T-helper 1 cell (primary cell): ENCODE measurements around the gene AADACL3.
"Not testable (repeated sequence)": the region's sequence is repeated elsewhere in the genome, so short reads cannot be mapped to it uniquely, and the experiment has no call there.

Source experiments
- DNase-seq, 5 donors: peaks; one replicate each; pipeline ENCODE4 v3.0.0-alpha.2; 2012 to 2020

Gene AADACL3

DNA sequence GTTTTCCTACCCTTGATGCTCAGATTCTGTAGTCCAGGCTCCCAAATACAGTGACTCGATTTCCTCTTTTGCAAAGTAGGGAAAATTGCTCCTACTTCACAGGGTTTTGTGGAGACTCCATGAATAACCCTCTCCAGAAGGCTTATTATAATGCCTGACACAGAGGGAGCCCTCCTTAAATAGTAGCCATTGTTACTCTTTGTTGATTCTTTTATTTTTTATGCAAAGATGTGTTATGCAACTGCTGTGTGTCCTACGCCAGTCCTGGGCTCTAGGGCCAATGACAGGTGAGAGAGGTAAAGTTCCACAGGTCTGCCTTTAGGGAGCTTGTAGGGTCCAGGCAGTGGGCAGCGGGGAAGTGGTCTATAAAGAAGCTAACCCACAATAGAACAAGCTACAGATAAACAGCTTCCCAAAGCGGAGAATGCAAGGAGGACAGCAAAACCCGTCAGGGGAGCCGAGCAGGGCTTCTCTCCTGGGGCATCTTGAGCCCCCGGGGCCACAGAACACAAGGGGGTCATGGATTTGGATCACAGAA lies 1.5 kb downstream of the AADACL3 start:
- no peak for DNase-seq

DNA sequence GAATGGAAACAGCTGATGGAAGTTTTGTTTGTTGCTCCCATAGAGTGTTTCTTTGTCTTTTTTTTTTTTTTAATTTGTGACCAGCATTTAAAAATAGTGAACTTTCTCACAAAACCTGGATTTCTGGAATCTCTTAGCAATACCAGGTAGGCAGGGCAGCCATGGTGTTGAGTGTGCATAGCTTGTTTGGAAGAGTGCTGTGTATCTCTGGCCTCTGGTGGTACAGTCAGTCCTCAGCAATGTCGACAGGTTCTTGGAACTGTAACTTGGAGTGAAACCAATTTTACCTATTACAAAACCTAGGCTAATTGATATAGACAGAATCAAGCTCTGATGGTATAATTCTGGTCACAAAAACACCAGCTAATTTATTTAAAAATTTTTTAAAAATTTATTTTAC lies 6.7 kb downstream of the AADACL3 start:
- DNase-seq, result no peak

DNA sequence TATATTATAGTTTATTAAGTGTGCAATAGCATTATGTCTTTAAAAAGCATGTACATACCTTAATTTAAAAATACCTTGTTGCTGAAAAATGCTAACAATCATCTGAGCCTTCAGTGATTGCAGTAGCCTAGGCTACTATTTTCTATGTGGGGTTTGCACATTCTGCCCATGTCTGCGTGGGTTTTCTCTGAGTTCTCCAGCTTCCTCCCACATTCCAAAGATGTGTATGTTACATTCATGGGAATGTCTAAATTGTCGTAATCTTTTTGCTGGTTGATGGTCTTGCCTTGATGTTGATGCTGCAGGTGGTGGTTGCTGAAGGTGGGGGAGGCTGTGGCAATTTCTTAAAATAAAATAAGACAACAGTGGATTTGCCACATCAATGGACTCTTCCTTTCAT lies 12.5 kb downstream of the AADACL3 start:
- DNase-seq, result no peak

DNA sequence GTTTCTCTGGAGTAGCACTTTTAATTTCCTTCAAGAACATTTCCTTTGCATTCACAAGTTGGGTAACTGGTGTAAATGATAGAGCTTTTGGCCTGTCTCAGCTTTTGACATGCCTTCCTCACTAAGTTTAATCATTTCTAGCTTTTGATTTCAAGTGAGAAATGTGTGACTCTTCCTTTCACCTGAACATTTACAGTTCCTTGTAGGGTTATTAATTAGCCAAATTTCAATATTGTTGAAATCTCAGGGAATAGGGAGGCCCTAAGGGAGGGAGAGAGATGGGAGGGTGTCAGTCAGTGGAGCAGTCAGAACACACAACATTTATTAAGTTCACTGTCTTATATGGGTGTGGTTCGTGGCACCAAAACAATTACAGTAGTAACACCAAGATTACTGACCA lies 14.2 kb downstream of the AADACL3 start:
- DNase-seq, result no peak

DNA sequence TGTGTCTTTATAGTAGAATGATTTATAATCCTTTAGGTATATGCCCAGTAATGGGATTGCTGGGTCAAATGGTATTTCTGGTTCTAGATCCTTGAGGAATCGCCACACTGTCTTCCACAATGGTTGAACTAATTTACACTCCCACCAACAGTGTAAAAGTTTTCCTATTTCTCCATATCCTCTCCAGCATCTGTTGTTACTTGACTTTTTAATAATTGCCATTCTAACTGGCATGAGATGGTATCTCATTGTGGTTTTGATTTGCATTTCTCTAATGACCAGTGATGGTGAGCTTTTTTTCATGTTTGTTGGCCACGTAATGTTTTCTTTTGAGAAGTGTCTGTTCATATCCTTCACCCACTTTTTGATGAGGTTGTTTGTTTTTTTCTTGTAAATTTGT lies 15.2 kb downstream of the AADACL3 start:
- DNase-seq, result not testable (repeated sequence)

DNA sequence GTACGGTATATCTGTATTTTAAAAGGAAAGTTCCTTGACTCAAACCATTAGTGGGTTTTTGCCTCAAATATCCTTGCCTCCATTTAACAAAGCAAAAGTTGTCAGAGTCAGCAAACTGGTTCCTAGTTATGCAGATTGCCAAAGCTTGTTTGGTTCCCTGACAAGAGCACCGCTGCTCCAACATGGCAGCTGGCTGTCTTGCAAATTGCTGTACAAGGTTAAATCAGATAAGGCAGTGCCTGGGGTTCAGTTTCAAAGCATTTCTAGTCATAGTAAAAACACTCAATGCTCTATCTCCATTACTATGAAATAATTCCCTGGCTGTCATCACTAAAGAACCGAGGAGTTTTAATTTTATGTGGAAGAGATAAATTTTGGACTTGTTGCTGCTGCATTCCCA lies 18.7 kb downstream of the AADACL3 start:
- no peak for DNase-seq

DNA sequence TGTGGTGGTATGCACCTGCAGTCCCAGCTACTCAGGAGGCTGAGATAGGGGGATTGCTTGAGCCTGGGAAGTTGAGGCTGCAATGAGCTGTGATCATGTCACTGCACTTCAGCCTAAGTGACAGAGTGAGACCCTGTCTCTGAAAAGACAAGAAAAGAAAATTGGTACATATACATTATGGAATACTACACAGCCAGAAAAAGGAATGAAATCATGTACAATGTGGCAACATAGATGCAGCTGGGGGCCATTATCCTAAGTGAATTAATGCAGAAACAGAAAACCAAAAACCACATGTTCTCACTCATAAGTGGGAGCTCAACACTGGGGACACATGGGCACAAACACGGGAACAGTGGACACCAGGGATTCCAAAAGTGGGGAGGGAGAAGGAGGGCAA lies 23.0 kb downstream of the AADACL3 start:
- no peak for DNase-seq

DNA sequence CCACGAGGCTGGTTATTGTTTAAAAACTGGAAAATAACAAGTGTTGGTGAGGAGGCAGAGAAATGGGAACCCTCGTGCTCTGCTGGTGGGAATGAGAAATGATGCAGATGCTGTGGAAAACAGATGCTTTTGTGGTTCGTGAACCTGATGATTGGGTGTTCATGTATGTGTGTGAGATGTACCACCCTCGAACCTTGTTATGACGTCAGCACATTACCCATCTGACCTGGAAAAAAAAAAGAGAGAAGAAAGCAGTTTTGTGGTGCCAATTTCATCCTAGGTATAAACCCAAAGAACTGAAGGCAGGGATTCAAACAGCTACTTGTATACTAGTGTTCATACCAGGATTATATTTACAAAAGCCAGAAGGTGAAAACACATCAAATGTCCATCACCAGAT lies 23.7 kb downstream of the AADACL3 start:
- DNase-seq, result no peak

DNA sequence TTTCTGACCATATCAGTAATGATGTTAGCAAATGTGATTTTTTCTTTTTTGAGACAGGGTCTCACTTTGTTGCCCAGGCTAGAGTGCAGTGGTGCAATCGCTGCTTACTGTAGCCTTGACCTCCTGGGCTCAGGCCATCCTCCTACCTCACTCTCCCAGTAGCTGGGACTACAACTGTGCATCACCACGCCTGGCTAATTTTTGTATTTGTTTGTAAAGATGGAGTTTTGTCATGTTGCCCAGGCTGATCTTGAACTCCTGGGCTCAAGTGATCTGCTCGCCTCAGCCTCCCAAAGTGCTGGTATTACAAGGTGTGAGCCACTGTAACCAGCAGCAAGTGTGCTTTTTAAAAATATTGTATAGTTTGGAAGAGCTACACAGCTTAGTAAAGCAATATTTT lies 26.0 kb downstream of the AADACL3 start:
- no peak for DNase-seq

DNA sequence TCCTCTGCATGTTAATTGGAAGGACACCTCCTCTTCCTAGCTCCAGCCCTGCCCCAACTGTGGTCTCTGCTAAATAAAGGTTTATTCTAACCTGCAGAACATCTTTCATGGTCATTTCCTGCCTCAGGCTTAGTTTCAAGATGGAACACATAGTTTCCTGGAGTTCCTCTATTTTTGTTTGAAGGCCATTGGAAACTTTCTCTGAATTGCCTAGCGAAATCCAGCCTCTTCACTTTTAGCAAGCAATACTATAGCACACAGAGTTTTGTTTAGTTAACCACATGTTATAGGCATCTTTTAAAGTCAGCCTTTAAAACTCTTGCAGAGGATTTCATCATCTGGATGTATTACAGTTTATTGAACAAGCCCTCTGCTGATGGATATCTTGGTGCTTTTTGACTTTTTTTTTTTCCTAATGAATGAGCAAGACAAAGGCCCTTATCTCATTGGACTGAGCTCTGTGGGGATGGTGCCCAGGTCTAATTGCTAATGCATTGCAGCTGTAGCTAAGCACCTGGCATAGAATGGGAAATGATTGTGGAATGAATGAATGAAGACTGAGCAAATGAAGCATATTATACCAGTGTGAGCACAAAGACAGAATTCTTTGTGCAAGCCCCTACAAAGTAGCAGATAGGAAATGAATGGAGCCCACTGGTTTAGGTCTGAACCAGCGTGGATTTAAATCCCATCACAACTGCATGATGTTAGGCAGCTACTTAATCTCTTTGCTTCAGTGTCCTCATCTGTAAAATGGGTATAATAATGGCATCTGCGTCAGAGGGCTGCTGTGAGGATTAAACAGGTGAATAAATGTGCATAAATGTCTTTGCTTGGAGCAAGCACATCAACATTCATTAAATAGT lies 29.4 kb downstream of the AADACL3 start:
- no peak for DNase-seq

DNA sequence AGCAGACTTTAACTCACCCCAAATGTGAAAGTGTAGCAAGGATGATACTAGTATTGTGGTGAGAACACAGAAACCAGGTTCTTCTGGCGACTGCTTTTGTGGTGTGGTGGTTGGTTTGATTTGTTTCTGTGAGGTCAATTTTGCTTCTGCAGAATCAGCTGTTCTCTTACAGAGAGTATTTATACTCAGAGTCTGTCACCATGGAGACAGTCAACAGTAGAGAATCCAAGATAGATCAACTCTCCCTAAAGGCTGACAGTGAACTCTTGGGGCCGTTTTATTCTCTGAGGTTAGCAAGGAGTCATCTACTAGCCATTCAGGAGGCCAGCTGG lies 30.0 kb downstream of the AADACL3 start, which contains the start of gene CFAP107:
Gene CFAP107, plus strand, starts transcription at position 209 of the 332 bp plus-strand sequence. CDS start 231 bp downstream, outside the sequence.
- peak in 1 of 5 donors; percentile 23 for DNase-seq

DNA sequence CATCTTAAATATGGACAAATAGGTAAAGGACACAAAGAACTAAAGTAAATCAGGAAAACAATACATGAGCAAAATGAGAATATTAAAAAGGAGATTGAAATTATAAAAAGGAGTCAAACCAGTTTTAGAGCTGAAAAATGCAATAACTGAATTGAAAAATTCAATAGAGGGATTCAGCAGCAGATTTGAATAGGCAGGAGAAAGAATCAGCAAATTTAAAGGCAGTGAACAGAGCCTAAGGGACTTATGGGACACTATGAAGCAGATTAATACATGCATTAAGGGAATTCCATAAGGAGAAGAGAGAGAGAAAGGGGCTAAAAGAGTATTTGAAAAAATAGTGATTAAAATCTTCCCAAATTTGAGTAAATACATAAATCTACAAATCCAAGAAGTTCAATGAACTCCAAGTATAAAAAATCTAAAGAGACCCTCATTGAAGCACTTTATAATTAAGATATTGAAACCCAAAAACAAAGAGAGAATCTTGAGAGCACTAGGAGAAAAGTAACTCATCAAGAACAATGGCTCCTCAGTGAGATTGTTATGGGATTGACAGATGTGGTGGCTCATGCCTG lies 33.0 kb downstream of the AADACL3 start:
- no peak for DNase-seq

DNA sequence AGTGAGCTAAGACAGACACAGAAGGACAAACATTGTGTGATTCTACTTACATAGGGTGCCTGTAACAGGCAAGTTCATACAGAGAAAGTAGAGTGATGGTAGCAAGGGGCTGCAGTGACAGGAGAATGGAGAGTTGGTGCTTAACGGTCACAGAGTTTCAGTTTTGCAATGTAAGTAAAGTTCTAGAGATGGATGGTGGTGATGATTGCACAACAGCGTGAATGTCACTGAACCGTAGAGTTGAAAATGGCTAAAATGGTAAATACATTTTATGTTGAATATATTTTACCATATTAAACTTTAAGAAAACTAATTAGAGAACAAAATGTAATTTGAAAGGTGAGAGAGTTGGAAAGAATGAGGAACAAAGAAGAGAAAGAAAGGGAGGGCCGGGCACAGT lies 38.8 kb downstream of the AADACL3 start:
- no peak for DNase-seq

DNA sequence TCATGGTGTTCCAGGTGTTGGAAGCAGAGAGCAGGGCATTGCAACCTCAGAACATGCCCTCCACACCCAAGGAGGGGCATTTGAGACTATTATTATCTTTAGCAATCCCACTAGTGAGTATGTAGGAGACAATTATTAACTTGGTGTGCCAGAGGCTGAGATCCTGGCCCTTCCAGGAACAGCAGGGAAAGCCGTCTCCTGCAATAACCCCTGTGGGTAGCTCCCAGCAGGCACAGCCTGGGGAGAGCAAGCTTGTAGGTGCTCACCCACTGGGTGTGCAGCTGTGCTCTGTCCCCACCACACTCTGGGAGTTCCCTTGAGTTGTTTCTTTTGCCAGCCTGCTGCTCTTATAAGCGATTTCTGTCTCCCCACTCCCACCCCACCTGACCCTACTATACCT lies 40.4 kb downstream of the AADACL3 start:
- no peak for DNase-seq

DNA sequence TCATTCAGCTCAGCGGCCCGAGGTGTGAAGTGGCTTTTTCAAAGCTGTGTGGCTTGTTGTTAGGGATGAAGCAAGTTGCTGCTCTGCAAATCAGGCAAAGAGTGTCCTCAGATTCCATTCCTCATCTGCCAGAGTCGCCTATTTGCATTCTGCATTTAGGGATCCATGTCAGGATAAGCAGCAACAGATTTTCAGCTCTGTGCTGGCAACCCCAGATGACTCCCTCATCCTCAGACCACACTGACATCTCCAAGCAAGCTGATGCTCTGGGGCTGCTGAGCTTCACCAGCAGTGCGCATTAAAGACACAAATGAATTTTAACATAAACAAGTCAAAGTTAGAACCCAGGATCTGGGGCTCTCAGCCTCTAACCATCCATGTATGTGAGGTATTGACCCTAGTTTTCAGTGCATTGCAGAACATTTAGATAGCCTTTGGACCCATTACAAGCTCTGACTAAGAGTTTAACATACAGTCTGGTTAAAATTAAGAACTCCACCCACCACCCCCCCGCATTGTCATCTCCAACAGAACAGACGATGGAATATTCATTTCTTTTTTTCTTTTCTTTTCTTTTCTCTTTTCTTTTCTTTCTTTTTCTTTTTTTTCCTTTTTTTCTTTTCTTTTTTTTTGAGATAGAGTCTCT lies 41.0 kb downstream of the AADACL3 start:
- no peak for DNase-seq

DNA sequence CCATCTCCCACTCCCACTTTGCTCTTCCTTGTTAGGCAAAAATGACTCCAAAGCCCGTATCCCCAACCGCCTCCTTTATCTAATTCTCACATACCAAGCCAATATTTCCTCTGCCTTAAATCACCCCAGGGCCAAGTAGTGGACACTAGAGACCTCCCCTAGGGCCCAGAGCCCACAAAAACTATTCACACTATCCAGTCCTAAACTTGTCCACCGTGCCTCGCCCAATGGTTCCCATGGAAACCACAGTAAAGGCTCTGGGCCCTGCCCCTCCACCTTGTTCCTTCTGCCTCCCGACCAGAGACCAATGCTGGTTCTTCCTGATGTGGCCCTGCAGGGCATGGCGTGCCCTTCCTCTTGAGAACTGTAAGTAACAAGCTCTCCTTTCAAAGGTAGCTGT lies 41.9 kb downstream of the AADACL3 start:
- no peak for DNase-seq

DNA sequence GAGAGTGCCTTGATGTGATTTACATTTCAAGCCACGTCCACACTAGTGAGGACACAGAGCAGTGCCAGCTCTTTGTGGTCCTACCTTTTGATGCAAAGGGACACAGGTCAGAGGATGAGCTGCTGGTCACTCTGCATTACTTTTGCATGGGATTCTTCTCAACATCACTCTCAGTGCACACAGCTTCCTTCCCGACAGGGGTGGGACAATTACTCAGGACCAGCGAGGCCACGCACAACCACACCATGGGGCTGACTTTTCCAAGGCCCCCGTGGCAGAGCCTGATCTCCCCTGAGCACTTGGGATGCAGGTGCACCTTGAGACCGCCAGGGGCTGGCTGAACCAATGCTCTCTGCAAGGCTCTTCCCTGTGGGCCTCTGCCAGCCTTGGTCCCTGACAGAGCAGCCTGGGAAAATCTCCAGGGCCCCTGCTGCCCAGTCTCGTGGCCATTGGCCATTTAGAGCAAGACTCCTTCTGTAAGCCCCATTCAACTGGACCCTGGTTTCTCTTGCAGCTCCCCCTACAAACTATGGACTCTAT lies 44.4 kb downstream of the AADACL3 start:
- no peak for DNase-seq

DNA sequence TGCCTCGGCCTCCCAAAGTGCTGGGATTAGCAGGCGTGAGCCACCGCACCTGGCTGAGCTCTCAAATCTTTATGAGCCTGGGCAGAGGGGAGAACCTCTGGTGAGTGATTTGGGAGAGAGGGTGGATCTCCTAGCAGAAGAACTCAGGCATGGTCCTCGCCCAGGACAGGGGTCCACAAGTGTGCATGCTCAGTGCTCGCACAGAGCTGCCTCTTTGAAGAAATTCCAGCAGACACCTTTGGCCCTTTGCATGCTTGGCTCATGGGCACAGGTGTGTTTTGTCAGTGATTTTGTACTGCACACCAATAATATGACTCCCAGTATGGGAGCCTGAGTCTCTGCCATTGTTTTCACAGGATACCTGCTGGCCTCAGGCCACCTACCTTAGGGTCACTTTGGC lies 45.9 kb downstream of the AADACL3 start:
- no peak for DNase-seq

DNA sequence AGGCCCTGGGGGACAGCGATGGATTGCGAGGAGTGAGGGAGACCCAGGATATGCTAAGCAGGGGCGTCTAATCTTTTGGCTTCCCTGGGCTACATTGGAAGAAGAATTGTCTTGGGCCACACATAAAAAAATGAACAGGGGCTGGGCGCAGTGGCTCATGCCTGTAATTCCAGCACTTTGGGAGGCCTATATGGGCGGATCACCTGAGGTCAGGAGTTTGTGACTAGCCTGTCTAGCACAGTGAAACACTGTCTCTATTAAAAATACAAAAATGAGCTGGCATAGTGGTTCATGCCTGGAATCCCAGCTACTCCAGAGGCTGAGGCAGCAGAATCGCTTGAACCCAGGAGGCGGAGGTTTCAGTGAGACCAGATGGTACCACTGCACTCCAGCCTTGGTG lies 46.9 kb downstream of the AADACL3 start:
- DNase-seq, result no peak

DNA sequence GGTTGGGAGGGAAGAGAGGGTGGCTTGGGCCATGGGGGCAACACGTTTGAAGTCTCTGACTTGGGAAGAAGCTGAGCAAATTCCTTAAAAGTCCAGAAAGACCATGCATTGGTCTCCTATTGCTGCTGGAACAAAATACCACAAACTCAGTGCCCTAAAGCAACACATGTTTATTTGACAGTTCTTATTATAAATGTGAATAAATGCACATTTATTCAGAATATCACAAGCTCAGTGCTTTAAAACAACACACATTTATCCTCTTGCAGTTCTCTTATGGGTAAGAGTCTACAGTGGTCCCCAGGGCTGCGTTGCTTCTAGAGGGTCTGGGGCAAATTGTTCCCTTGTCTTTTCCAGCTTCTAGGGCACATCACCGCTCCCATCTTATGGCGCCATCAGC lies 47.6 kb downstream of the AADACL3 start:
- DNase-seq, result no peak

DNA sequence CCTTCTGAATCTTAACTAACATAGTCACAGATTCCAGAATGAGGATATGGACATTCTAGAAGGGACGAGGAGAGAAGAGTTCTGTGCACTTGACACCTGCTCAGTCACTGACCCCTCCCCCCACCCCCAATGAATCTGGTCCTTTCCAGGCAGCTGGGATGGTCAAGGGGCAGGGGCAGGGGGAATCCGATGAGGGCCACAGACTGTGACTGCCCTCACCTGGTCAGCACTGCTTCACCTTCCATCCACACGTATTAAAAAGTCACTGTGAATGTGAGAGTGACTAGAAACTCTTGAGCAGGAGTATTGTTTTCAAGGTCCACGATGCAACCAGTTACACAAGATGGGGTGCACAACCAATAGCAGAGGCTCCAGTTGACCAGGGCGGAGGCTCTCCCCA lies 48.1 kb downstream of the AADACL3 start:
- no peak for DNase-seq

DNA sequence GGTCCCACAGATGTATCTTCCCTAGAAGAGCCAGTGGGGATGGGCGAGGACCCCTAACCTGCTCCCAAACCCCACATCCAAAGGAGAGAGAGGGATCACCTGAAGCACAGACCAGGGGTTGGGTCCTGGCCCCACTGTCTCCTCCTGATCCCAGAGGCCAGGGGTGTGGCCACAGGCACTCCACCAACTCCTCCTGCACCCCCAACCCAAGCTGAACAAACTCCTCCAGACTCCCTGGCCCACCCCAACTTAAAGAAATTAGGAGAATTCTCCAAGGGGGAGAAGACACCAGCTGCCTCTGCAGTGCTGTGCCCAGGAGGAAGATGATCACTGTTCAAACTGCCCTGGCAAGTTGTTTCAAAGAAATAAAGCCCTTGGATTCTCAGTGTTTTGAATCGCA lies 53.1 kb downstream of the AADACL3 start:
- DNase-seq, result no peak

DNA sequence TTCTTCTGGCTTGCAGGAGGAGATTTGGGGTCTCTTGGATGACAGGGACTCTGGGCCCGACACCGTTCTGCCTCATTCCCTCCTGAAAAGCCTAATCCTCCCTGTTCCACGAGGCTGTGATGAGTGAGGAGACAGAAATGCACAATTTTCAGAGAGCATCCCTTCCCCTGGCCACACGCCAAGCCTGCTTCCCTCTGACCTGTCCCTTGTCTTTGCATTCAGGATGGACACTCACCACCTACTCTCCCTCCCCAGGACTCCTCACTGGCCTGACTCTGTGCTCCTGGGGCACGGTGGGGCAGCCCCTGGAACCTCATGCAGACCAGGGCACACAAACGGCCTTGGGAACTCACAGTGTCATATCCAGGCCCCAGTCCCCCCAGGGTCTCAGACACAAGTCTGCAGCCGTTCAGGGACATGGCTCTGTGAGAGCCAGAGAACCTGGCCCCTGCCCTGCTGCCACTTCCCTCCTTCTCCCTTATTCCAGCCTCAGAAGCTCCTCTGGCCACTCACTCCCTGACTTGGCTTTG lies 54.1 kb downstream of the AADACL3 start:
- DNase-seq, result no peak
